HFFc6 (cell line): ENCODE results near the gene NRP2. TPM values are rescaled to one million over a fixed set of nuclear protein-coding genes. Genes with fewer than 3 reads are reported as not detected.
A peak's percentile ranks its signal among the peaks of the same experiment; 100 is the strongest.

Experiments
- DNase-seq: peaks from one replicate; pipeline ENCODE4 v3.0.0-alpha.2; 2018
- H3K27ac Mint-ChIP-seq: 2 replicates; pipeline ENCODE4 v1.8.0; 2020; ENCODE audit warnings: mild to moderate bottlenecking, mixed read lengths
- H3K27me3 Mint-ChIP-seq: 2 replicates; pipeline ENCODE4 v1.8.0; 2021; ENCODE audit warnings: mild to moderate bottlenecking, moderate library complexity, mixed read lengths; ENCODE audit not compliant: insufficient read depth
- H3K36me3 Mint-ChIP-seq: 2 replicates; pipeline ENCODE4 v1.8.0; 2021; ENCODE audit warnings: low read depth, mixed read lengths
- H3K4me1 Mint-ChIP-seq: 2 replicates; pipeline ENCODE4 v1.8.0; 2020; ENCODE audit warnings: low read depth, mixed read lengths
- H3K4me3 Mint-ChIP-seq: 2 replicates; pipeline ENCODE4 v1.8.0; 2020; ENCODE audit warnings: mild to moderate bottlenecking, moderate library complexity, mixed read lengths
- H3K9me3 Mint-ChIP-seq: 2 replicates; pipeline ENCODE4 v1.8.0; 2020; ENCODE audit warnings: mild to moderate bottlenecking, mixed read lengths
- CTCF ChIP-seq: fragments of 200-600 bp; sonication (generic); IDR thresholded peaks from 2 replicates; pipeline ENCODE4 v1.5.0; 2021; ENCODE audit warnings: antibody characterized with exemption, mild to moderate bottlenecking
- total RNA-seq, 6 experiments: library from RNA; stranded (reverse); fragmentation: NEBNext Ultra II Directional; extraction: Animal tissue kit (Norgen Biotek cat#: 25700); gene quantifications; 2 replicates in 1 of 6; 3 replicates in 5 of 6; pipeline ENCODE4 v1.2.3, GENCODE V29; 2021

Gene NRP2
- total RNA-seq, 6 experiments from 2014 or later: 11.8 to 25.1 (median 21.4) TPM

- DNase-seq: no peak
- no peak for TF ChIP-seq CTCF
- Mint-ChIP-seq H3K36me3 (no peaks in the 10 kb centered on the region), H3K27me3 (peaks cover 6% of the 10 kb centered on the region; the same call in 1 of the 2 replicates), H3K9me3 (no peaks in the 10 kb centered on the region), H3K4me1 (no peaks in the 10 kb centered on the region), H3K27ac (no peak overlapping the region), H3K4me3 (no peak overlapping the region)
These were observed 110.6 kb downstream of the NRP2 start for GRCh38 chr2:205792908-205793307.

DNA sequence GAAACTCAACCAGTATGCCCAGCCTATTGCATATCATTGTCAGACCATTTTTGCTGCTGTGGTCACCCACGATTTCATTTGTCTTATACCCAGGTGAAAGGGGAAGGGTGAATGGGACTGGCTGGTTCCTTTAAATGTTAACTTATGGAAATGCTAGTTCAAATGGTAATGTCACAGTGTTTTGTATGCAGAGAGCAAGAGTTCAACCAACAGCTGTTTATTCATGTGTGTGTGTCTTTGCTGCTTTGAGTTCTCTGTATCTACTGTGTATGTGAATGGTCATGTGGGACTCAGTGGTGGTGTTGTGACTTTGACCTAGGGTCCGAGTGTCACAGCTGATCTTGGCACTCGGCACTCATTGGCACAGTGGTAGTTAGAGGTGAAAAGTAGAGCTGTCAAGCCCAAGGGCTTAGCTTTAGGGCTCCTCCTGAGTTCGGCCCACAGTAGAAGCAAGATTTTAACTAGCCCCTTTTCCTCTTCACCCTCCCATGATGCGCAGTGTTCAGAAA is 114.6 kb downstream of the NRP2 start:
- H3K27me3 Mint-ChIP-seq: no peaks in the 10 kb centered on the region
- H3K4me1 Mint-ChIP-seq: no peaks in the 10 kb centered on the region
- DNase-seq: no peak
- H3K4me3 Mint-ChIP-seq: no peak overlapping the region
- no peaks in the 10 kb centered on the region; the same call in 1 of the 2 replicates for H3K36me3 Mint-ChIP-seq
- no peaks in the 10 kb centered on the region for H3K9me3 Mint-ChIP-seq
- H3K27ac Mint-ChIP-seq: no peak overlapping the region
- no peak for TF ChIP-seq CTCF

GRCh38 chr2:205797866-205798265 is 115.6 kb downstream of the NRP2 start:
- no peaks in the 10 kb centered on the region for H3K4me1 Mint-ChIP-seq
- H3K27me3 Mint-ChIP-seq: peaks cover 2% of the 10 kb centered on the region; the same call in 1 of the 2 replicates
- H3K36me3 Mint-ChIP-seq: no peaks in the 10 kb centered on the region; the same call in 1 of the 2 replicates
- TF ChIP-seq CTCF: no peak
- no peaks in the 10 kb centered on the region for H3K9me3 Mint-ChIP-seq
- H3K27ac Mint-ChIP-seq: no peak overlapping the region
- no peak overlapping the region for H3K4me3 Mint-ChIP-seq
- no peak for DNase-seq

DNA sequence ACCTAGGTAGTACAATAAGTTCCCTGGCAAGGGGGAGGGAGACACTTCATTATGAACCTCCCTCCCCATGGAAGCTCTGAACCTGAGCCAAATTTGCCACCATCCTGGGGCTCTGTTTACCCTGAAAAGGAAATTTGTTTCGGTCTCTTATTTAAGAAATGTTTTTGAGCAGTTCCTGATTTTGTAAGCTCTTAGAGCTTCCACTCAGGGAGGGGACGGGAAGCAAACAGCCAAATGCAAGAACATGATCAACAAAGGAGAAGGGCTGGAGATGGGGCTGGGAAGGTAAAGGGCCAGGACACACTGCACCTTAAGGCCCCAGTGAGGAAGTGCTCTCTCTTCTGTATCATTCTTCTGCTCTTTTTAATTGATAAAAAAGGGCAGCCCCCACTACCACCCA is 117.9 kb downstream of the NRP2 start:
- no peaks in the 10 kb centered on the region for H3K9me3 Mint-ChIP-seq
- no peak for TF ChIP-seq CTCF
- H3K4me3 Mint-ChIP-seq: no peak overlapping the region
- H3K27ac Mint-ChIP-seq: no peak overlapping the region
- peaks cover 6% of the 10 kb centered on the region for H3K27me3 Mint-ChIP-seq
- no peak for DNase-seq
- H3K4me1 Mint-ChIP-seq: no peaks in the 10 kb centered on the region
- no peaks in the 10 kb centered on the region; the same call in 1 of the 2 replicates for H3K36me3 Mint-ChIP-seq

- Mint-ChIP-seq H3K36me3 (no peaks in the 10 kb centered on the region; the same call in 1 of the 2 replicates), H3K9me3 (no peaks in the 10 kb centered on the region), H3K27me3 (peaks cover 10% of the 10 kb centered on the region), H3K27ac (no peak overlapping the region), H3K4me1 (no peaks in the 10 kb centered on the region), H3K4me3 (no peak overlapping the region)
- peak; percentile 1 for DNase-seq
- no peak for TF ChIP-seq CTCF
These were observed 118.5 kb downstream of the NRP2 start for GRCh38 chr2:205800773-205801172.
